ENCODE measurements around the gene ZKSCAN3. TPM values are rescaled to one million over a fixed set of nuclear protein-coding genes. Genes with fewer than 3 reads are reported as not detected.
"Not testable (repeated sequence)": the region's sequence is repeated elsewhere in the genome, so short reads cannot be mapped to it uniquely, and the experiment has no call there.

ZKSCAN3 gene
- total RNA-seq (2014; rRNA removed; shearing (Covaris generic)): 3.0 and 4.0 TPM in 2 replicates
- polyA plus RNA-seq (2016; fragmentation: Nextera tagmentation; extraction: Ambion mirVana): 1.6 and 2.5 TPM in 2 replicates

GRCh38 chr6:28349892-28350737 lies at the start of gene ZKSCAN3:
Gene ZKSCAN3 (plus strand): TSS chr6:28349947. CDS start chr6:28359587, 9,640 bp downstream.
- TF ChIP-seq EZH2 (IDR thresholded peaks at IDR 0.05; ENCODE audit: insufficient read depth, poor library complexity, severe bottlenecking) (no peak), EZH2phosphoT487 (IDR thresholded peaks at IDR 0.05; ENCODE audit: insufficient read depth, low read depth) (no peak)
- Histone ChIP-seq H3K4me2 (ENCODE audit: unreplicated experiment) (peak within 1 kb of the TSS; percentile 97), H2AFZ (peak within 1 kb of the TSS; percentile 100), H3K4me3 (peak within 1 kb of the TSS; percentile 92), H3K27ac (peak within 1 kb of the TSS; percentile 18; the same call in 1 of the 2 replicates), H3K4me1 (ENCODE audit: insufficient read depth) (peaks cover 3% of the 10 kb centered on the region; the same call in 1 of the 2 replicates), H3K27me3 (replicated peaks; ENCODE audit: insufficient read depth) (0 out of 2 replicates have a peak, but pooled peaks cover 6% of the 10 kb centered on the region), H4K20me1 (ENCODE audit: insufficient read depth) (no peaks in the 10 kb centered on the region), H3K9me2 (ENCODE audit: insufficient read depth) (no peaks in the 10 kb centered on the region), H3K36me3 (ENCODE audit: low read depth) (no peaks in the 10 kb centered on the region), H3F3A (ENCODE audit: insufficient read depth) (no peaks in the 10 kb centered on the region; the same call in none of the 2 replicates), H3K79me2 (ENCODE audit: insufficient read depth) (peaks cover 44% of the 10 kb centered on the region), H3K9ac (peak within 1 kb of the TSS; percentile 79), H3K9me3 (ENCODE audit: low read depth) (no peaks in the 10 kb centered on the region)
- in situ Hi-C loops (cut with MboI): loop anchor here (25.0 kb wide), 1 partner anchor 1163 kb away; no protein-coding TSS in a partner anchor
- WGBS, 2 experiments (ENCODE audit: low coverage in 1 of 2, low lambda C conversion rate in 2 of 2, missing lambda C conversion rate in 2 of 2): 1% methylated on average over 30 of the region's 30 CpGs
- DNase-seq: peak; percentile 90

- no peaks in the 10 kb centered on the region for H3K9me3 ChIP-seq (ENCODE audit: low read depth)
- no peaks in the 10 kb centered on the region for H3F3A ChIP-seq (ENCODE audit: insufficient read depth)
- H3K9me2 ChIP-seq (ENCODE audit: insufficient read depth): no peaks in the 10 kb centered on the region
- peaks cover 7% of the 10 kb centered on the region; the same call in 1 of the 2 replicates for H3K36me3 ChIP-seq (ENCODE audit: low read depth)
- no peaks in the 10 kb centered on the region for H3K4me1 ChIP-seq (ENCODE audit: insufficient read depth)
- WGBS, 2 experiments (ENCODE audit: low coverage in 1 of 2, low lambda C conversion rate in 2 of 2, missing lambda C conversion rate in 2 of 2): 97 to 98% methylated on average over 3 of the region's 3 CpGs
- H2AFZ ChIP-seq: no peak overlapping the region
- in situ Hi-C loops (cut with MboI): no loop called here
- no peaks in the 10 kb centered on the region for H4K20me1 ChIP-seq (ENCODE audit: insufficient read depth)
- TF ChIP-seq EZH2 (IDR thresholded peaks at IDR 0.05; ENCODE audit: insufficient read depth, poor library complexity, severe bottlenecking) (no peak), EZH2phosphoT487 (IDR thresholded peaks at IDR 0.05; ENCODE audit: insufficient read depth, low read depth) (no peak)
- no peak overlapping the region for H3K9ac ChIP-seq
- H3K27ac ChIP-seq: no peak overlapping the region
- no peak overlapping the region for H3K4me2 ChIP-seq (ENCODE audit: unreplicated experiment)
- DNase-seq: no peak
- no peak overlapping the region for H3K4me3 ChIP-seq
- no peaks in the 10 kb centered on the region for H3K27me3 ChIP-seq (replicated peaks; ENCODE audit: insufficient read depth)
- no peaks in the 10 kb centered on the region for H3K79me2 ChIP-seq (ENCODE audit: insufficient read depth)
These were observed 46.2 kb upstream of the ZKSCAN3 start for GRCh38 chr6:28303570-28303969.

GRCh38 chr6:28306363-28306762 lies 43.4 kb upstream of the ZKSCAN3 start:
- H4K20me1 ChIP-seq (ENCODE audit: insufficient read depth); in situ Hi-C loops (cut with MboI); DNase-seq; H3K9ac ChIP-seq; H2AFZ ChIP-seq; H3K9me3 ChIP-seq (ENCODE audit: low read depth); H3K36me3 ChIP-seq (ENCODE audit: low read depth); H3K27ac ChIP-seq; H3K4me3 ChIP-seq; H3K9me2 ChIP-seq (ENCODE audit: insufficient read depth); H3K79me2 ChIP-seq (ENCODE audit: insufficient read depth); H3F3A ChIP-seq (ENCODE audit: insufficient read depth); H3K27me3 ChIP-seq (replicated peaks; ENCODE audit: insufficient read depth); H3K4me2 ChIP-seq (ENCODE audit: unreplicated experiment); H3K4me1 ChIP-seq (ENCODE audit: insufficient read depth): not testable (repeated sequence)

- in situ Hi-C loops (cut with MboI): no loop called here
- no peak overlapping the region for H3K9ac ChIP-seq
- H2AFZ ChIP-seq: no peak overlapping the region
- H3K79me2 ChIP-seq (ENCODE audit: insufficient read depth): no peaks in the 10 kb centered on the region
- no peak overlapping the region for H3K4me3 ChIP-seq
- H4K20me1 ChIP-seq (ENCODE audit: insufficient read depth): no peaks in the 10 kb centered on the region
- H3K4me1 ChIP-seq (ENCODE audit: insufficient read depth): no peaks in the 10 kb centered on the region
- TF ChIP-seq EZH2phosphoT487 (IDR thresholded peaks at IDR 0.05; ENCODE audit: insufficient read depth, low read depth) (no peak), EZH2 (IDR thresholded peaks at IDR 0.05; ENCODE audit: insufficient read depth, poor library complexity, severe bottlenecking) (no peak)
- no peak for DNase-seq
- 84 to 86% methylated on average over 9 of the region's 9 CpGs for WGBS, 2 experiments (ENCODE audit: low coverage in 1 of 2, low lambda C conversion rate in 2 of 2, missing lambda C conversion rate in 2 of 2)
- H3F3A ChIP-seq (ENCODE audit: insufficient read depth): no peaks in the 10 kb centered on the region
- no peaks in the 10 kb centered on the region for H3K9me3 ChIP-seq (ENCODE audit: low read depth)
- H3K4me2 ChIP-seq (ENCODE audit: unreplicated experiment): no peak overlapping the region
- H3K9me2 ChIP-seq (ENCODE audit: insufficient read depth): no peaks in the 10 kb centered on the region
- H3K36me3 ChIP-seq (ENCODE audit: low read depth): no peaks in the 10 kb centered on the region
- no peak overlapping the region for H3K27ac ChIP-seq
- H3K27me3 ChIP-seq (replicated peaks; ENCODE audit: insufficient read depth): no peaks in the 10 kb centered on the region
These were observed 38.5 kb upstream of the ZKSCAN3 start for GRCh38 chr6:28311139-28311823.
